Neural progenitor cell (in vitro differentiated cells): ENCODE measurements around the gene ABHD14A.

ENCODE experiments used
- CTCF ChIP-seq: fragments of 200-600 bp; sonication (generic); IDR thresholded peaks from 2 replicates; pipeline ENCODE4 v1.5.1; 2017; ENCODE audit warnings: antibody characterized with exemption, mild to moderate bottlenecking
- EZH2 ChIP-seq: fragments of 200-600 bp; sonication (generic); IDR thresholded peaks from 2 replicates; pipeline ENCODE4 v1.6.1; 2017; ENCODE audit warnings: antibody characterized with exemption, mild to moderate bottlenecking, moderate library complexity
- EZH2phosphoT487 ChIP-seq: fragments of 200-600 bp; sonication (generic); IDR thresholded peaks from 2 replicates; pipeline ENCODE4 v1.6.1; 2017; ENCODE audit warnings: antibody characterized with exemption

- TF ChIP-seq CTCF (no peak), EZH2 (no peak), EZH2phosphoT487 (no peak)
Measured at GRCh38 chr3:51966486-51966885, 8.4 kb upstream of the ABHD14A start.
